T-helper 1 cell treated with Interleukin-12 subunit alpha and Interleukin-12 subunit beta and Interleukin-4 antibody, amounts not matched to agents 30 ng/mL and 1 ng/mL, for 36 hours (primary cell): ENCODE data around the gene SCRT2. TPM values are rescaled to one million over a fixed set of nuclear protein-coding genes. Genes with fewer than 3 reads are reported as not detected.

Experiments
- intact Hi-C: fragments of 100-400 bp; cut with micrococcal nuclease; formaldehyde crosslinking; loops from one replicate; pipeline ENCODE4 v1.15.1; 2024
- total RNA-seq: library from RNA; stranded (reverse); gene quantifications from 2 replicates; pipeline ENCODE4 v1.2.3, GENCODE V29; 2022

Gene SCRT2
- total RNA-seq, 1 donor from 2014 or later = not detected

GRCh38 chr20:672963-673602, 2.5 kb downstream of the SCRT2 start:
- intact Hi-C loops = no loop called here

GRCh38 chr20:671252-672030, 4.2 kb downstream of the SCRT2 start:
- intact Hi-C loops = no loop called here

- intact Hi-C loops = no loop called here
These were observed 6.0 kb downstream of the SCRT2 start for GRCh38 chr20:669573-669972.

GRCh38 chr20:668638-669037, 7.0 kb downstream of the SCRT2 start:
- intact Hi-C loops = no loop called here

DNA sequence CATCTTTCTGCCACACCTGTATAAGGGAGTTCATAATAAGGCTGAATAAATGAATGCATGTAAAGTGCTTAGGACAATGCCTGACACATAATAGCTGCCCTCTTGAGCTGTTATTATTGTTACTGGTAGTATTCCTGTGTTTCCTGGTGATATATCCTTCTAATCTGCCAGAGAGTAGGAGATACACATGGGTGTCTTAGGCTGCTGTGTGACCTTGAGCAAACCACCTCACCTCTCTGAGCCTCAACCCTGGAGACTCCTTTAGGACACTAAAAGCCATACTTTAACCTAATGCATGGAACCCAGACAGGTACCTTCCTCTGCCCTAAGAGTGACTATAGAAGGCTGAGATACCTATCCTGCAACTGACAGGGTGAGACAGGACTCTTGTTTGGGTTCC, 7.6 kb downstream of the SCRT2 start:
- intact Hi-C loops = no loop called here

- intact Hi-C loops = loop anchor here (1.0 kb wide), 2 partner anchors 106 to 313 kb away; no protein-coding TSS in a partner anchor
These were observed 8.1 kb downstream of the SCRT2 start for GRCh38 chr20:667351-668034.

DNA sequence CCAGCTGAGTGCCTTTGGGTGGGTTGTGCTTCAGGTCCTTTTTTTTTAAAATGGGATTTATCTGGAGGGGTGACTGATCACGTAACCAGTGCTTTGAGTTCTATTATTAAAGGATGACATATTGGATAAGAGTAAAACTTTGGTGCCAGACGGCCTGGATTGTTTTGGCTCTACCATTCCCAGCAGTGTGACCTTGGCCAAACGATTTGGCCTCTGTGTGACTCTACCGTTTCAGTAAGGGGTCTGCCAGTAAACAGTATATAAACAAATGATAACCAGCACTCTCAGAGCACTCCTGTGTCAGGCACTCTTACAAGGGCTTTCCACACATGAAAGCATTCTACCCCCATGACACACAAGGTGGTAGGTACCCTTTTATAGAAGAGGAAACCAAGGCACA, 8.7 kb downstream of the SCRT2 start:
- intact Hi-C loops = loop anchor here (1.0 kb wide), 2 partner anchors 106 to 313 kb away; no protein-coding TSS in a partner anchor

DNA sequence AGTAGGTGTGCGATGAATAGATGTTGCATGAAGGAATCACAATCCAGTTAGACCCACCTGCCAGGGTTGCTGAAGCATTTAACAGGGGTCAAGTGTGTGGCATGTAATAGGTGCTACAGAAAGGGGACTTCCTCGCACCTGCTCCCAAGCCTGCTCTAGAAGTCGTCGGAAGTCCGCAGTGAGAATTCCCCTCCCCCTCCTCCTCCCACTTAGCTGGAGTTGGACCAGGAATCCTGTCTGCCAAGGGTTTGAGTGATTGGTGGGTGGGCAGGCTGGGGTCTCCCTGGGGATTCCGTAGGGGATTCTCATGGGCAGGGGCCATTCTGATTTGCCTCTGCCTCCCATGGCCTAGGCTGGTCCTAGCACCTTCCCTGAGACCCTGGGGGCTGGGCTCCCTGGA, 10.3 kb downstream of the SCRT2 start:
- intact Hi-C loops = no loop called here

- intact Hi-C loops = no loop called here
These were observed 11.0 kb downstream of the SCRT2 start for GRCh38 chr20:664576-664975.

DNA sequence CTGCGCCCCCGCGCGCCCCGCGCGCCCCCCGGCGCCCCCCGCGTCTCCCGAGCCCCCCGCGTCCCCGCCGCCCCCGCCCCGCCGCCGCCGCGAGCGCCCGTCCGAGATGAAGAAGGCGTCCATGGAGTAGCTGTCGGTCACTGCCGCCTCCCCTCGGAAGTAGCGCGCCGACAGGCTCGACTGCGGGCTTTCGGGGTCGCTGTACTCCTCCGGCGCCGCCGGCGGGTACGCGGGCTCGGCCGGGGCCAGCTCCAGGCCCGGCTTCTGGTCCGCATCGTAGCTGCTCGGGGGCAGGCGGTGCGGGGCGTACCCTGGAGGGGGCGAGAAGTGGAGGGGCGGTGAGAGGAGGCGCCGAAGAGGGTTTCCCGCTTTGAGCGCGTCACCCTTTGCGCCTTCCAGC, 11.5 kb downstream of the SCRT2 start:
- intact Hi-C loops = no loop called here

- intact Hi-C loops = no loop called here
These were observed 12.1 kb downstream of the SCRT2 start for GRCh38 chr20:663315-664090.

- intact Hi-C loops = no loop called here
These were observed 13.1 kb downstream of the SCRT2 start for GRCh38 chr20:662277-663192.

- intact Hi-C loops = no loop called here
These were observed 13.9 kb downstream of the SCRT2 start for GRCh38 chr20:661474-662270.

DNA sequence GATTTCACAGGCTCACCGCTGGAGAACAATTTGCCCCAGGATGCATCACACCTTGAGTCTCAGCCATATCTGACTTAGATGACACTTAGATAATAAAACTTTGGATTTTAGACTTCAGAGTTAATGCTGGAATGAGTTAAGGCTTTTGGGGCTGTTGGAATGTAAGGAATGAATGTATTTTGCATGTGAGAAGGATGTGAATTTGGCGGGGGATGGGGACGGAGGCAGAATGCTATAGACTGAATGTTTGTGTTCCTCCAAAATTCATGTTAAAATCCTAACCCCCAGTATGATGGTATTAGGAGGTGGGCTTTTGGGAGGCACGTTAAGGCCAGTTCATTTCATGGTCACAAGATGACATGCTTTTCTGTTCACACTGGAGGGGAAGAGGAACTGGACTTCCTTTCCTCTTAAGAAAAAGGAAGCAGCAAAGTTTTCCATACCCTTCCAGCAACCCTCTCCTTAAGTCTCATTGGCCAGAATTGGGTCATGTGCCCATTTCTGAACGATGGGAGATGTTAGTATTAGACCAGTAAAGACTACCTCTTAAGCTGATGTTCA, 16.8 kb downstream of the SCRT2 start:
- intact Hi-C loops = no loop called here

DNA sequence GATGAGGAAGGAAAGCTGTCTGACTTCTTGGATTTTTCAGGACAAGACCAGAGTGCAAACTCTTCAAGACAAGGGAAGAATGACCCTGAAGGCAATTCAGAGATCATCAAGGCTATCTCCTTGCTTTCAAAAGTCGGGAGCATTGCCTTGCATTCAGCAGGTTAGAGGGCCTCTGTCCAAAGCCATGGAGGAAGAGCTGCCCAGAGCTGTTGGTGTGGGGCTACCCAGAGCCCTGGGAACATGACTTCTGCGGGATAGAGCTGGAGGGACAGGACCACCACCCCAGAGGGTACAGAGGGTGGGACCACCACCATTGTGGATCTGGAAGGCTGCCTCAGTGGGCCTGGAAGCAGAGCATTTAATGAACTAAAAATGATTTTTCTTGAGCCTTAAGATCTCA, 17.4 kb downstream of the SCRT2 start:
- intact Hi-C loops = no loop called here

GRCh38 chr20:655726-656624, 19.6 kb downstream of the SCRT2 start:
- intact Hi-C loops = no loop called here

DNA sequence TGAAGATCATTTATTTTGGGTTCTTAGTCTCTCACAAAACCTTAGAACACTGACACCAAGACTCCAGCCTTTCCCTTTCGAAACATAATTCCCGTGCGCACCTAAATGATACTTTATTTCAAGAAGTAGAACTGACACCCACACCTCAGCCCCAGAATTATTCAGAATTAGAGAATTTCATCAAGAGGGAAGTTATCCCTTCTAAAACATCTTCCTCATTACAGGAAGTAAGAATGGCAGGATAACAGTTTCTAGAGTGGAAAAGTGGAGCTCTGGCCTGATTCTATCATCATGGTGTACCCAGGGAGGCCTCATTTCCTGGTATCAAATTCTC, 21.2 kb downstream of the SCRT2 start:
- intact Hi-C loops = no loop called here
